HCT116 (cell line): Measurements from ENCODE around the gene KIAA2012. TPM values are rescaled to one million over a fixed set of nuclear protein-coding genes. Genes with fewer than 3 reads are reported as not detected.

ENCODE experiments used
- ATAC-seq: fragments of 200-7000 bp; cut with Tn5 transposase; 2 replicates; pipeline ENCODE4 v1.9.1; 2020; ENCODE audit warnings: mild to moderate bottlenecking, moderate library complexity
- BruUV-seq: library from RNA; stranded (reverse); fragments of 400-500 nt; replicated peaks from 2 replicates; lab custom pipeline; 2021; lab: Mats Ljungman, UMichigan
- CTCF ChIA-PET: fragments of 300-600 bp; sonication (Branson Sonifier 250); formaldehyde crosslinking; loops from one replicate; lab custom pipeline; 2021; ENCODE audit warnings: antibody characterized with exemption; lab: Charles Lee
- POLR2A ChIA-PET: fragments of 300-600, 350-600 bp; sonication (Branson Sonifier 250); formaldehyde crosslinking; loops from one replicate; lab custom pipeline; 2021; ENCODE audit warnings: antibody characterized with exemption; lab: Charles Lee
- RAD21 ChIA-PET, 2 experiments: fragments of 300-600 bp; sonication (Branson Sonifier 250); formaldehyde crosslinking; loops; one replicate each; lab custom pipeline; 2023; ENCODE audit warnings: low total read pairs in 2 of 2; ENCODE audit not compliant: uncharacterized antibody in 2 of 2, unreplicated experiment in 2 of 2, low non-redundant PET in 1 of 2; lab: Charles Lee
- DNase-seq: peaks from one replicate; pipeline ENCODE4 v3.0.0-alpha.2; 2010; ENCODE audit warnings: low read depth, low spot score
- H2AFZ ChIP-seq: fragments of 200-600 bp; shearing (Covaris generic), sonication (generic); 2 replicates; pipeline ENCODE4 v1.6.1; 2017; ENCODE audit warnings: low read depth, mixed run types, mixed read lengths, antibody characterized with exemption, low read length; ENCODE audit not compliant: poor library complexity, severe bottlenecking
- H3K27ac ChIP-seq: 2 replicates; pipeline ENCODE4 v1.5.1; 2012; ENCODE audit warnings: low read depth, low read length
- H3K27me3 ChIP-seq: fragments of 200-600 bp; sonication (generic); 2 replicates; pipeline ENCODE4 v1.6.1; 2016; ENCODE audit warnings: mixed run types, low read length, mixed read lengths; ENCODE audit not compliant: insufficient read depth
- H3K36me3 ChIP-seq, 2 experiments: fragments of 200-500 bp in 1 of 2; fragments of 200-600 bp in 1 of 2; sonication (Bioruptor generic) in 1 of 2; sonication (generic) in 1 of 2; 2 replicates each; pipeline versions ENCODE4 v1.5.1 to v1.6.1; 2014 to 2016; ENCODE audit warnings: low read length in 2 of 2, inconsistent platforms in 1 of 2, mixed read lengths in 1 of 2, mixed run types in 1 of 2; ENCODE audit not compliant: insufficient read depth in 2 of 2, control insufficient read depth in 1 of 2
- H3K4me1 ChIP-seq, 2 experiments: fragments of 200-600 bp in 1 of 2; sonication (generic) in 1 of 2; 2 replicates each; pipeline versions ENCODE4 v1.5.1 to v1.6.1; 2012 to 2017; ENCODE audit warnings: low read length in 2 of 2, inconsistent platforms in 1 of 2, mild to moderate bottlenecking in 1 of 2, mixed read lengths in 1 of 2, mixed run types in 1 of 2, moderate library complexity in 1 of 2; ENCODE audit not compliant: insufficient read depth in 2 of 2, control insufficient read depth in 1 of 2
- H3K4me2 ChIP-seq: fragments of 200-600 bp; sonication (generic); 2 replicates; pipeline ENCODE4 v1.6.1; 2017; ENCODE audit warnings: mixed run types, low read length, mixed read lengths
- H3K4me3 ChIP-seq, 2 experiments: fragments of 200-600 bp in 1 of 2; sonication (generic) in 1 of 2; replicated peaks in 1 of 2; 2 replicates each; pipeline ENCODE4 v1.5.1; 2011 to 2016; ENCODE audit warnings: low read length in 2 of 2, control low read depth in 1 of 2, low read depth in 1 of 2, mild to moderate bottlenecking in 1 of 2, mixed read lengths in 1 of 2, mixed run types in 1 of 2
- H3K79me2 ChIP-seq: fragments of 200-600 bp; sonication (generic); 2 replicates; pipeline ENCODE4 v1.6.1; 2017; ENCODE audit warnings: mild to moderate bottlenecking, mixed run types, low read length, moderate library complexity, mixed read lengths; ENCODE audit not compliant: insufficient read depth
- H3K9ac ChIP-seq: fragments of 200-600 bp; sonication (generic); 2 replicates; pipeline ENCODE4 v1.6.1; 2016; ENCODE audit warnings: low read length, mixed read lengths
- H3K9me2 ChIP-seq: fragments of 200-600 bp; sonication (generic), shearing (Covaris generic); 2 replicates; pipeline ENCODE4 v1.6.1; 2017; ENCODE audit warnings: mixed run types, mild to moderate bottlenecking, moderate library complexity; ENCODE audit not compliant: insufficient read depth
- H3K9me3 ChIP-seq, 2 experiments: fragments of 200-500 bp in 1 of 2; fragments of 200-600 bp in 1 of 2; sonication (Bioruptor generic) in 1 of 2; sonication (generic) in 1 of 2; 2 replicates each; pipeline ENCODE4 v1.6.1; 2014 to 2017; ENCODE audit warnings: low read length in 2 of 2, mixed read lengths in 2 of 2, inconsistent platforms in 1 of 2, low read depth in 1 of 2, mild to moderate bottlenecking in 1 of 2, mixed run types in 1 of 2, moderate library complexity in 1 of 2; ENCODE audit not compliant: control insufficient read depth in 1 of 2, insufficient read depth in 1 of 2
- H4K20me1 ChIP-seq: fragments of 200-600 bp; sonication (generic), shearing (Covaris generic); 2 replicates; pipeline ENCODE4 v1.6.1; 2017; ENCODE audit warnings: mixed run types, mild to moderate bottlenecking, moderate library complexity; ENCODE audit not compliant: insufficient read depth
- ATF3 ChIP-seq: IDR thresholded peaks from 2 replicates; pipeline ENCODE4 v1.6.1; 2012
- CEBPB ChIP-seq: IDR thresholded peaks from 2 replicates; pipeline ENCODE4 v1.6.1; 2012; ENCODE audit warnings: low read depth
- EZH2 ChIP-seq: fragments of 200-600 bp; sonication (generic); IDR thresholded peaks from 2 replicates; pipeline ENCODE4 v1.6.1; 2017; ENCODE audit warnings: antibody characterized with exemption, mixed run types
- JUND ChIP-seq: IDR thresholded peaks from 2 replicates; pipeline ENCODE4 v1.6.1; 2012
- MAX ChIP-seq: IDR thresholded peaks from 2 replicates; pipeline ENCODE4 v1.6.1; 2012
- POLR2AphosphoS5 ChIP-seq: IDR thresholded peaks from 2 replicates; pipeline ENCODE4 v1.6.1; 2011; ENCODE audit warnings: mild to moderate bottlenecking, low read depth, low read length, moderate library complexity
- RAD21 ChIP-seq: IDR thresholded peaks from 2 replicates; pipeline ENCODE4 v1.6.1; 2012; ENCODE audit warnings: low read depth, mild to moderate bottlenecking
- SP1 ChIP-seq: IDR thresholded peaks from 2 replicates; pipeline ENCODE4 v1.6.1; 2012; ENCODE audit warnings: low read depth
- TCF7L2 ChIP-seq: IDR thresholded peaks from 2 replicates; pipeline ENCODE4 v1.7.0; 2011; ENCODE audit warnings: borderline replicate concordance, inconsistent platforms; ENCODE audit not compliant: insufficient read depth, insufficient read length; ENCODE audit errors: extremely low read depth
- YY1 ChIP-seq: IDR thresholded peaks from 2 replicates; pipeline ENCODE4 v1.6.1; 2011; ENCODE audit warnings: low read length, low read depth, moderate library complexity, mild to moderate bottlenecking; ENCODE audit not compliant: insufficient replicate concordance; ENCODE audit errors: extremely low read depth
- ZBTB33 ChIP-seq: IDR thresholded peaks from 2 replicates; pipeline ENCODE4 v1.6.1; 2011; ENCODE audit warnings: mild to moderate bottlenecking, low read length, moderate library complexity; ENCODE audit not compliant: insufficient replicate concordance; ENCODE audit errors: extremely low read depth
- ZFX ChIP-seq: fragments of 450-650 bp; IDR thresholded peaks from 2 replicates; pipeline ENCODE4 v1.6.1; 2017
- ZNF274 ChIP-seq: fragments of 200-500 bp; sonication (Bioruptor generic); IDR thresholded peaks from 2 replicates; pipeline ENCODE4 v1.6.1; 2014; ENCODE audit warnings: mild to moderate bottlenecking, low read depth, low read length, inconsistent platforms
- intact Hi-C: fragments of 100-400 bp; cut with micrococcal nuclease; formaldehyde crosslinking; loops from 2 replicates; pipeline ENCODE4 v1.10.0; 2022
- total RNA-seq: library from RNA; stranded (reverse); gene quantifications from one replicate; pipeline ENCODE4 v1.2.1, GENCODE V29; 2021; ENCODE audit not compliant: unreplicated experiment

KIAA2012 gene
- total RNA-seq, 1 experiment from 2014 or later, result not detected

GRCh38 chr2:202050652-202051051, 22.4 kb upstream of the KIAA2012 start:
- Histone ChIP-seq H3K27ac (no peak overlapping the region), H3K4me2 (no peak overlapping the region), H2AFZ (no peak overlapping the region), H3K9me2 (no peaks in the 10 kb centered on the region), H3K9ac (no peak overlapping the region), H3K4me3 (no peak overlapping the region), H4K20me1 (no peaks in the 10 kb centered on the region), H3K9me3 (no peaks in the 10 kb centered on the region), H3K27me3 (peaks cover 4% of the 10 kb centered on the region; the same call in 1 of the 2 replicates), H3K79me2 (no peaks in the 10 kb centered on the region), H3K36me3 (no peaks in the 10 kb centered on the region), H3K4me1 (no peaks in the 10 kb centered on the region)
- intact Hi-C loops, result loop anchor here (10.0 kb wide), 1 partner anchor 256 kb away; no protein-coding TSS in a partner anchor
- RAD21 ChIA-PET, result no interaction called here
- no TSS peak for BruUV-seq
- DNase-seq, result no peak
- CTCF ChIA-PET, result no interaction called here
- TF ChIP-seq CEBPB, result no peak
- TF ChIP-seq TCF7L2, result no peak
- no peak for TF ChIP-seq RAD21
- TF ChIP-seq MAX, result no peak
- no peak for TF ChIP-seq SP1
- TF ChIP-seq ATF3, result no peak
- no peak for TF ChIP-seq YY1
- no peak for TF ChIP-seq ZBTB33
- no peak for TF ChIP-seq EZH2
- no peak for TF ChIP-seq JUND
- TF ChIP-seq ZNF274, result no peak
- TF ChIP-seq POLR2AphosphoS5, result no peak
- no peak for TF ChIP-seq ZFX
- POLR2A ChIA-PET, result no interaction called here
- ATAC-seq, result no peak
